ENCODE results near the gene ZG16.
"Not testable (repeated sequence)": the region's sequence is repeated elsewhere in the genome, so short reads cannot be mapped to it uniquely, and the experiment has no call there.

ZG16 gene

GRCh38 chr16:29747947-29748759 is 29.9 kb upstream of the ZG16 start:
- FAIRE-seq, result no peak
- DNase-seq (ENCODE audit: low spot score), result no peak

GRCh38 chr16:29748760-29749149 is 29.3 kb upstream of the ZG16 start:
- not testable (repeated sequence) for FAIRE-seq

GRCh38 chr16:29753516-29753915 is 24.5 kb upstream of the ZG16 start:
- no peak for DNase-seq (ENCODE audit: low spot score)
- FAIRE-seq, result no peak

More at GRCh38 chr16:29748760-29749149, 29.3 kb upstream of the ZG16 start:
- not testable (repeated sequence) for DNase-seq (ENCODE audit: low spot score)

- FAIRE-seq (no peak), DNase-seq (ENCODE audit: low spot score) (no peak)
Observed at GRCh38 chr16:29756654-29757053, 21.4 kb upstream of the ZG16 start.

GRCh38 chr16:29757086-29757485 is 21.0 kb upstream of the ZG16 start:
- not testable (repeated sequence) for DNase-seq (ENCODE audit: low spot score); FAIRE-seq

GRCh38 chr16:29757950-29758466 is 20.0 kb upstream of the ZG16 start:
- no peak for DNase-seq (ENCODE audit: low spot score)
- FAIRE-seq, result no peak

GRCh38 chr16:29760567-29761279 is 17.3 kb upstream of the ZG16 start:
- FAIRE-seq (no peak), DNase-seq (ENCODE audit: low spot score) (no peak)

- DNase-seq (ENCODE audit: low spot score); FAIRE-seq: not testable (repeated sequence)
Observed at GRCh38 chr16:29761280-29761651, 16.8 kb upstream of the ZG16 start.

- FAIRE-seq, result no peak
- DNase-seq (ENCODE audit: low spot score), result no peak
Observed at GRCh38 chr16:29761882-29762281, 16.2 kb upstream of the ZG16 start.

GRCh38 chr16:29763326-29763725 is 14.7 kb upstream of the ZG16 start:
- FAIRE-seq (no peak), DNase-seq (ENCODE audit: low spot score) (no peak)

GRCh38 chr16:29765167-29766032 is 12.7 kb upstream of the ZG16 start:
- DNase-seq (ENCODE audit: low spot score), result no peak
- FAIRE-seq, result no peak

- FAIRE-seq (no peak), DNase-seq (ENCODE audit: low spot score) (no peak)
Observed at GRCh38 chr16:29766571-29766970, 11.5 kb upstream of the ZG16 start.

- no peak for DNase-seq (ENCODE audit: low spot score)
- FAIRE-seq, result no peak
Observed at GRCh38 chr16:29767062-29767461, 11.0 kb upstream of the ZG16 start.

GRCh38 chr16:29769507-29769906 is 8.5 kb upstream of the ZG16 start:
- no peak for FAIRE-seq
- no peak for DNase-seq (ENCODE audit: low spot score)

GRCh38 chr16:29770250-29770929 is 7.7 kb upstream of the ZG16 start:
- FAIRE-seq (no peak), DNase-seq (ENCODE audit: low spot score) (no peak)

GRCh38 chr16:29772330-29772729 is 5.7 kb upstream of the ZG16 start:
- DNase-seq (ENCODE audit: low spot score); FAIRE-seq: not testable (repeated sequence)

- no peak for DNase-seq (ENCODE audit: low spot score)
- FAIRE-seq, result no peak
Observed at GRCh38 chr16:29774730-29775129, 3.3 kb upstream of the ZG16 start.

- DNase-seq (ENCODE audit: low spot score) (no peak), FAIRE-seq (no peak)
Observed at GRCh38 chr16:29775742-29776408, 2.2 kb upstream of the ZG16 start.

- DNase-seq (ENCODE audit: low spot score) (no peak), FAIRE-seq (no peak)
Observed at GRCh38 chr16:29779474-29779873, 1.4 kb downstream of the ZG16 start.

All from RCC 7860 (cell line).